Right lobe of liver (tissue), 4 donors: ENCODE data around the gene RPS6KA2.

Source experiments
- CTCF ChIP-seq, 4 donors: fragments of 200-600 bp in 3 of 4; fragments of 450-650 bp in 1 of 4; IDR thresholded peaks; one replicate each; pipeline versions ENCODE4 v1.5.1 to v1.8.0; 2016 to 2022; ENCODE audit warnings: antibody characterized with exemption in 4 of 4, mild to moderate bottlenecking in 2 of 4
- POLR2A ChIP-seq: fragments of 450-650 bp; IDR thresholded peaks from one replicate; pipeline ENCODE4 v1.6.1; 2017; ENCODE audit warnings: antibody characterized with exemption, mild to moderate bottlenecking
- donor health status: DM: no; HTN: no; CAD: no.
- donor health status: DM: no; HTN: no; CAD: no.
- donor health status: DM: no; HTN: yes; CAD: no.

GRCh38 chr6:166598441-166599138, 28.5 kb downstream of the RPS6KA2 start:
- TF ChIP-seq CTCF (IDR thresholded peaks at IDR 0.05) (no peak), POLR2A (no peak)
